WTC11 (cell line): Measurements from ENCODE around the gene EMC10.
"Not testable (repeated sequence)": the region's sequence is repeated elsewhere in the genome, so short reads cannot be mapped to it uniquely, and the experiment has no call there.

Experiments
- ATF3 ChIP-seq: sonication (generic); formaldehyde crosslinking; conservative IDR thresholded peaks from 2 replicates; pipeline ENCODE4 v1.8.1; 2022; ENCODE audit warnings: mild to moderate bottlenecking, missing genetic modification reagents
- HMGXB4 ChIP-seq: sonication (generic); formaldehyde crosslinking; IDR thresholded peaks from 2 replicates; pipeline ENCODE4 v1.8.1; 2023; ENCODE audit warnings: mild to moderate bottlenecking, moderate library complexity, missing genetic modification reagents
- NFATC4 ChIP-seq: fragments of 250-450 bp; sonication (Bioruptor Pico); IDR thresholded peaks from 2 replicates; pipeline ENCODE4 v1.9.0; 2021; ENCODE audit warnings: mild to moderate bottlenecking
- NFYB ChIP-seq: sonication (generic); formaldehyde crosslinking; conservative IDR thresholded peaks from 2 replicates; pipeline ENCODE4 v1.8.0; 2022; ENCODE audit warnings: low read depth, missing genetic modification reagents
- NR2C2 ChIP-seq: sonication (generic); formaldehyde crosslinking; IDR thresholded peaks from 2 replicates; pipeline ENCODE4 v1.8.0; 2022; ENCODE audit warnings: mild to moderate bottlenecking, missing genetic modification reagents
- STAT6 ChIP-seq: sonication (generic); formaldehyde crosslinking; conservative IDR thresholded peaks from 2 replicates; pipeline ENCODE4 v1.8.1; 2023; ENCODE audit warnings: mild to moderate bottlenecking, low read depth, missing genetic modification reagents, moderate library complexity
- ZBTB43 ChIP-seq: sonication (generic); formaldehyde crosslinking; IDR thresholded peaks from 2 replicates; pipeline ENCODE4 v1.8.1; 2023; ENCODE audit warnings: mild to moderate bottlenecking, missing genetic modification reagents
- TF ChIP-seq, protein P1 (sequence below): fragments of 200-600 bp; IDR thresholded peaks from 2 replicates; pipeline ENCODE4 v1.8.0; 2022; ENCODE audit warnings: antibody characterized with exemption
- TF ChIP-seq, protein P2 (sequence below): sonication (generic); formaldehyde crosslinking; IDR thresholded peaks from 2 replicates; pipeline ENCODE4 v1.8.0; 2023; ENCODE audit warnings: mild to moderate bottlenecking, missing genetic modification reagents

- TF ChIP-seq STAT6; NFYB; NR2C2 (CRISPR knock-in tag); ZBTB43 (CRISPR knock-in tag); HMGXB4; ATF3 (CRISPR knock-in tag); NFATC4 (CRISPR knock-in tag): not testable (repeated sequence)
- TF ChIP-seq, protein P1, sequence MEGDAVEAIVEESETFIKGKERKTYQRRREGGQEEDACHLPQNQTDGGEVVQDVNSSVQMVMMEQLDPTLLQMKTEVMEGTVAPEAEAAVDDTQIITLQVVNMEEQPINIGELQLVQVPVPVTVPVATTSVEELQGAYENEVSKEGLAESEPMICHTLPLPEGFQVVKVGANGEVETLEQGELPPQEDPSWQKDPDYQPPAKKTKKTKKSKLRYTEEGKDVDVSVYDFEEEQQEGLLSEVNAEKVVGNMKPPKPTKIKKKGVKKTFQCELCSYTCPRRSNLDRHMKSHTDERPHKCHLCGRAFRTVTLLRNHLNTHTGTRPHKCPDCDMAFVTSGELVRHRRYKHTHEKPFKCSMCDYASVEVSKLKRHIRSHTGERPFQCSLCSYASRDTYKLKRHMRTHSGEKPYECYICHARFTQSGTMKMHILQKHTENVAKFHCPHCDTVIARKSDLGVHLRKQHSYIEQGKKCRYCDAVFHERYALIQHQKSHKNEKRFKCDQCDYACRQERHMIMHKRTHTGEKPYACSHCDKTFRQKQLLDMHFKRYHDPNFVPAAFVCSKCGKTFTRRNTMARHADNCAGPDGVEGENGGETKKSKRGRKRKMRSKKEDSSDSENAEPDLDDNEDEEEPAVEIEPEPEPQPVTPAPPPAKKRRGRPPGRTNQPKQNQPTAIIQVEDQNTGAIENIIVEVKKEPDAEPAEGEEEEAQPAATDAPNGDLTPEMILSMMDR: not testable (repeated sequence)
- TF ChIP-seq, protein P2, sequence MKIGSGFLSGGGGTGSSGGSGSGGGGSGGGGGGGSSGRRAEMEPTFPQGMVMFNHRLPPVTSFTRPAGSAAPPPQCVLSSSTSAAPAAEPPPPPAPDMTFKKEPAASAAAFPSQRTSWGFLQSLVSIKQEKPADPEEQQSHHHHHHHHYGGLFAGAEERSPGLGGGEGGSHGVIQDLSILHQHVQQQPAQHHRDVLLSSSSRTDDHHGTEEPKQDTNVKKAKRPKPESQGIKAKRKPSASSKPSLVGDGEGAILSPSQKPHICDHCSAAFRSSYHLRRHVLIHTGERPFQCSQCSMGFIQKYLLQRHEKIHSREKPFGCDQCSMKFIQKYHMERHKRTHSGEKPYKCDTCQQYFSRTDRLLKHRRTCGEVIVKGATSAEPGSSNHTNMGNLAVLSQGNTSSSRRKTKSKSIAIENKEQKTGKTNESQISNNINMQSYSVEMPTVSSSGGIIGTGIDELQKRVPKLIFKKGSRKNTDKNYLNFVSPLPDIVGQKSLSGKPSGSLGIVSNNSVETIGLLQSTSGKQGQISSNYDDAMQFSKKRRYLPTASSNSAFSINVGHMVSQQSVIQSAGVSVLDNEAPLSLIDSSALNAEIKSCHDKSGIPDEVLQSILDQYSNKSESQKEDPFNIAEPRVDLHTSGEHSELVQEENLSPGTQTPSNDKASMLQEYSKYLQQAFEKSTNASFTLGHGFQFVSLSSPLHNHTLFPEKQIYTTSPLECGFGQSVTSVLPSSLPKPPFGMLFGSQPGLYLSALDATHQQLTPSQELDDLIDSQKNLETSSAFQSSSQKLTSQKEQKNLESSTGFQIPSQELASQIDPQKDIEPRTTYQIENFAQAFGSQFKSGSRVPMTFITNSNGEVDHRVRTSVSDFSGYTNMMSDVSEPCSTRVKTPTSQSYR (CRISPR knock-in tag): not testable (repeated sequence)
Observed at GRCh38 chr19:50473336-50473735, 3.0 kb upstream of the EMC10 start.
